ENCODE results near the gene MSI2.

DNA sequence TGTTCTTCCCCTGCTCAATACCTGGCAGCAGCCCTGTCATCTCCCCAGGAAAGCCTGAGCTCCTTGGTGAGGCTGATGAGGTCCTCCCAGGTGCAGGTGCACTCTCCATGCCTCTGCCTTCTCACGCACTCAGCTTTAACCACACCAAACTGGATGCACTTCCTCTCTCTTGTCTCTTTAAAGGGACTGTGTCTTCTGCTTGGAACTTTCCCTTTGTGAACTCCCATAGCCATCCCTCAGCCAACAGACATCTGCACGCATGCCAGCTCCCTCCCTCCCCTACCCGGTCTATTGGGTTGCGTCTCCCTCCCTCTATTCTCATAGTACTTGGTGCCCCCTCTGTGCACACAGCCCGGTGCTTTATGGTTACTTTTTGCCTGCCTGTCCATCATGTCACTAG, 231.2 kb downstream of the MSI2 start:
- TF ChIP-seq, protein P1, sequence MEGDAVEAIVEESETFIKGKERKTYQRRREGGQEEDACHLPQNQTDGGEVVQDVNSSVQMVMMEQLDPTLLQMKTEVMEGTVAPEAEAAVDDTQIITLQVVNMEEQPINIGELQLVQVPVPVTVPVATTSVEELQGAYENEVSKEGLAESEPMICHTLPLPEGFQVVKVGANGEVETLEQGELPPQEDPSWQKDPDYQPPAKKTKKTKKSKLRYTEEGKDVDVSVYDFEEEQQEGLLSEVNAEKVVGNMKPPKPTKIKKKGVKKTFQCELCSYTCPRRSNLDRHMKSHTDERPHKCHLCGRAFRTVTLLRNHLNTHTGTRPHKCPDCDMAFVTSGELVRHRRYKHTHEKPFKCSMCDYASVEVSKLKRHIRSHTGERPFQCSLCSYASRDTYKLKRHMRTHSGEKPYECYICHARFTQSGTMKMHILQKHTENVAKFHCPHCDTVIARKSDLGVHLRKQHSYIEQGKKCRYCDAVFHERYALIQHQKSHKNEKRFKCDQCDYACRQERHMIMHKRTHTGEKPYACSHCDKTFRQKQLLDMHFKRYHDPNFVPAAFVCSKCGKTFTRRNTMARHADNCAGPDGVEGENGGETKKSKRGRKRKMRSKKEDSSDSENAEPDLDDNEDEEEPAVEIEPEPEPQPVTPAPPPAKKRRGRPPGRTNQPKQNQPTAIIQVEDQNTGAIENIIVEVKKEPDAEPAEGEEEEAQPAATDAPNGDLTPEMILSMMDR (IDR thresholded peaks at IDR 0.05): no peak
- TF ChIP-seq POLR2A (IDR thresholded peaks at IDR 0.05): no peak

All from thyroid gland (tissue), 4 donors.